ENCODE measurements around the gene PDE3A. TPM values are rescaled to one million over a fixed set of nuclear protein-coding genes. Genes with fewer than 3 reads are reported as not detected.

The PDE3A gene
- total and polyA plus RNA-seq, 5 experiments from 2014 or later: not detected

- no peak for DNase-seq
- no peaks in the 10 kb centered on the region for H3K36me3 Mint-ChIP-seq
- no peaks in the 10 kb centered on the region for H3K9me3 Mint-ChIP-seq
- peaks cover 9 to 28% (median 15%) of the 10 kb centered on the region in 5 donors for H3K27me3 Mint-ChIP-seq
- no peak overlapping the region for H3K4me3 Mint-ChIP-seq
- POLR2A ChIA-PET: no interaction called here
- no peak overlapping the region for H3K27ac Mint-ChIP-seq
- no peak for ATAC-seq
- H3K4me1 Mint-ChIP-seq: peaks cover 4 to 15% (median 7%) of the 10 kb centered on the region in 4 donors
These were observed 3.8 kb upstream of the PDE3A start for GRCh38 chr12:20364501-20364900.

GRCh38 chr12:20366776-20367409 lies 1.4 kb upstream of the PDE3A start:
- peaks cover 6 to 19% (median 15%) of the 10 kb centered on the region in 4 donors for H3K4me1 Mint-ChIP-seq
- peaks cover 13 to 42% (median 30%) of the 10 kb centered on the region in 5 donors for H3K27me3 Mint-ChIP-seq

DNA sequence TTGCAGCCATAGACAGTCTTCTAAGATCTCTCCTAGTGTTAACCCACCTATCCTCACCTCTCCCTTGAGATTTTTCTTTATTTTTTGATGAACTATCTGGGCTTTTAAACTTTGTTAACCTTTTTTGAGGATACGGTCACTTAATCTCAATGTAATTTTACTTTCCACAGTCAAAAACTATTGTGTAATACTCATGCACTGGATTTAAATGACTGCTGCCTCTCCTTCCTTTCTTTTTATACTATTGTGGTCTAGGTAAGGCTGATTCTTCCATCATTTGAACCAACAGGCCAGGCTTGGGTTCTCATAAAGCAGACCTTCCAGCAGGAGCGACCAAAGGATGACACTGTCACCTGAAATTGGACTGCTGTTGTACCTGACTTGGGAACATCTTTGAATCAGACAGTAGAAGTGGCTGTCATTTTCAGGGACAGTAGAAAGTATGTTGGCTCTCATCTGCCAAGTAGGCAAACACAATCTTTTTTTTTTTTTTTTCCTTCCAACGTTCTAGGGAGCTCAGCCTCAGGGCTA lies 689 bp upstream of the PDE3A start:
- Mint-ChIP-seq H3K4me1 (peaks cover 6 to 19% (median 15%) of the 10 kb centered on the region in 4 donors), H3K36me3 (no peaks in the 10 kb centered on the region), H3K27me3 (peaks cover 10 to 49% (median 34%) of the 10 kb centered on the region in 5 donors), H3K4me3 (peak overlapping the region in 2 of 10 donors; percentile 57 to 66), H3K27ac (no peak overlapping the region), H3K9me3 (no peaks in the 10 kb centered on the region)
- ATAC-seq (no peak), DNase-seq (no peak)
- POLR2A ChIA-PET: no interaction called here

More at GRCh38 chr12:20366776-20367409, 1.4 kb upstream of the PDE3A start:
- no peak for DNase-seq
- H3K36me3 Mint-ChIP-seq: no peaks in the 10 kb centered on the region
- ATAC-seq: no peak
- H3K9me3 Mint-ChIP-seq: no peaks in the 10 kb centered on the region
- no peak overlapping the region for H3K27ac Mint-ChIP-seq
- H3K4me3 Mint-ChIP-seq: no peak overlapping the region
- POLR2A ChIA-PET: no interaction called here

GRCh38 chr12:20368651-20369304 lies 441 bp downstream of the PDE3A start:
- POLR2A ChIA-PET: no interaction called here
- peaks cover 10 to 61% (median 34%) of the 10 kb centered on the region in 5 donors for H3K27me3 Mint-ChIP-seq
- no peaks in the 10 kb centered on the region for H3K9me3 Mint-ChIP-seq
- H3K27ac Mint-ChIP-seq: no peak overlapping the region
- peak overlapping the region; percentile 34 to 75 (median 58) for H3K4me3 Mint-ChIP-seq
- no peak for DNase-seq
- H3K4me1 Mint-ChIP-seq: peaks cover 6 to 19% (median 15%) of the 10 kb centered on the region in 4 donors
- no peaks in the 10 kb centered on the region for H3K36me3 Mint-ChIP-seq
- no peak for ATAC-seq

- peaks cover 10 to 67% (median 36%) of the 10 kb centered on the region in 5 donors for H3K27me3 Mint-ChIP-seq
- DNase-seq: no peak
- H3K4me3 Mint-ChIP-seq: peak overlapping the region in 8 of 10 donors; percentile 24 to 66 (median 53)
- peaks cover 6 to 19% (median 15%) of the 10 kb centered on the region in 4 donors for H3K4me1 Mint-ChIP-seq
- H3K27ac Mint-ChIP-seq: no peak overlapping the region
- H3K9me3 Mint-ChIP-seq: no peaks in the 10 kb centered on the region
- peak in 1 of 2 donors; percentile 29 for ATAC-seq
- H3K36me3 Mint-ChIP-seq: no peaks in the 10 kb centered on the region
- POLR2A ChIA-PET: no interaction called here
These were observed 1.1 kb downstream of the PDE3A start for GRCh38 chr12:20369305-20370013.

DNA sequence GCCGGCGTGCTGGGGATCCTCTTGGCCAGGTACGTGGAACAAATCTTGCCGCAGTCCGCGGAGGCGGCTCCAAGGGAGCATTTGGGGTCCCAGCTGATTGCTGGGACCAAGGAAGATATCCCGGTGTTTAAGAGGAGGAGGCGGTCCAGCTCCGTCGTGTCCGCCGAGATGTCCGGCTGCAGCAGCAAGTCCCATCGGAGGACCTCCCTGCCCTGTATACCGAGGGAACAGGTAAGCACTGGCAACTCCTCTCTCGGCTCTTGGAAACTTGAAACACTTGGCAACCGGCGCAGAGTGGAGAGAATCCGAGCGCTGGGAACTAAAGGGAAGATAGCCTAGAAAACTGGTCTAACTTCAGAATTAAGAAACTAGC lies 1.7 kb downstream of the PDE3A start:
- Mint-ChIP-seq H3K4me3 (peak overlapping the region in 9 of 10 donors; percentile 12 to 66 (median 40)), H3K27ac (no peak overlapping the region), H3K9me3 (no peaks in the 10 kb centered on the region), H3K36me3 (no peaks in the 10 kb centered on the region), H3K27me3 (peaks cover 12 to 71% (median 39%) of the 10 kb centered on the region in 5 donors), H3K4me1 (peaks cover 6 to 19% (median 15%) of the 10 kb centered on the region in 4 donors)
- no peak for DNase-seq
- ATAC-seq: no peak
- POLR2A ChIA-PET: no interaction called here

- no peak for DNase-seq
- POLR2A ChIA-PET: no interaction called here
- no peak overlapping the region for H3K27ac Mint-ChIP-seq
- no peak overlapping the region for H3K4me3 Mint-ChIP-seq
- no peak for ATAC-seq
- H3K9me3 Mint-ChIP-seq: no peaks in the 10 kb centered on the region
- peaks cover 6 to 19% (median 15%) of the 10 kb centered on the region in 4 donors for H3K4me1 Mint-ChIP-seq
- no peaks in the 10 kb centered on the region for H3K36me3 Mint-ChIP-seq
- peaks cover 8 to 71% (median 40%) of the 10 kb centered on the region in 5 donors for H3K27me3 Mint-ChIP-seq
These were observed 2.7 kb downstream of the PDE3A start for GRCh38 chr12:20370866-20371519.

GRCh38 chr12:20372326-20373096 lies 4.2 kb downstream of the PDE3A start:
- Mint-ChIP-seq H3K4me3 (no peak overlapping the region), H3K4me1 (peaks cover 6 to 19% (median 15%) of the 10 kb centered on the region in 4 donors), H3K36me3 (no peaks in the 10 kb centered on the region), H3K9me3 (no peaks in the 10 kb centered on the region), H3K27me3 (peaks cover 8 to 61% (median 37%) of the 10 kb centered on the region in 5 donors), H3K27ac (no peak overlapping the region)
- DNase-seq (no peak), ATAC-seq (no peak)
- POLR2A ChIA-PET: no interaction called here

GRCh38 chr12:20374795-20375194 lies 6.5 kb downstream of the PDE3A start:
- POLR2A ChIA-PET: no interaction called here
- H3K9me3 Mint-ChIP-seq: no peaks in the 10 kb centered on the region
- H3K4me1 Mint-ChIP-seq: peaks cover 0 to 6% (median 3%) of the 10 kb centered on the region in 4 donors
- no peak overlapping the region for H3K27ac Mint-ChIP-seq
- DNase-seq (no peak), ATAC-seq (no peak)
- H3K27me3 Mint-ChIP-seq: peaks cover 6 to 42% (median 22%) of the 10 kb centered on the region in 5 donors
- H3K4me3 Mint-ChIP-seq: no peak overlapping the region
- no peaks in the 10 kb centered on the region for H3K36me3 Mint-ChIP-seq

GRCh38 chr12:20375560-20375959 lies 7.2 kb downstream of the PDE3A start:
- Mint-ChIP-seq H3K27ac (no peak overlapping the region), H3K4me3 (no peak overlapping the region), H3K36me3 (no peaks in the 10 kb centered on the region), H3K4me1 (no peaks in the 10 kb centered on the region), H3K9me3 (no peaks in the 10 kb centered on the region), H3K27me3 (peaks cover 4 to 42% (median 16%) of the 10 kb centered on the region in 5 donors)
- DNase-seq (no peak), ATAC-seq (no peak)
- POLR2A ChIA-PET: no interaction called here

GRCh38 chr12:20376984-20377383 lies 8.6 kb downstream of the PDE3A start:
- ATAC-seq (no peak), DNase-seq (no peak)
- Mint-ChIP-seq H3K4me3 (no peak overlapping the region), H3K36me3 (no peaks in the 10 kb centered on the region), H3K27me3 (peaks cover 2 to 28% (median 11%) of the 10 kb centered on the region in 5 donors), H3K9me3 (no peaks in the 10 kb centered on the region), H3K4me1 (no peaks in the 10 kb centered on the region), H3K27ac (no peak overlapping the region)
- POLR2A ChIA-PET: no interaction called here

GRCh38 chr12:20377750-20378149 lies 9.4 kb downstream of the PDE3A start:
- no peaks in the 10 kb centered on the region for H3K9me3 Mint-ChIP-seq
- no peak for ATAC-seq
- no peak overlapping the region for H3K4me3 Mint-ChIP-seq
- no peaks in the 10 kb centered on the region for H3K4me1 Mint-ChIP-seq
- H3K27ac Mint-ChIP-seq: no peak overlapping the region
- peaks cover 2 to 20% (median 7%) of the 10 kb centered on the region in 5 donors for H3K27me3 Mint-ChIP-seq
- DNase-seq: no peak
- POLR2A ChIA-PET: no interaction called here
- H3K36me3 Mint-ChIP-seq: no peaks in the 10 kb centered on the region

Measured in naive thymus-derived CD8-positive, alpha-beta T cell (primary cell).